Measurements from ENCODE around the gene ATP10A.

The ATP10A gene, protein sequence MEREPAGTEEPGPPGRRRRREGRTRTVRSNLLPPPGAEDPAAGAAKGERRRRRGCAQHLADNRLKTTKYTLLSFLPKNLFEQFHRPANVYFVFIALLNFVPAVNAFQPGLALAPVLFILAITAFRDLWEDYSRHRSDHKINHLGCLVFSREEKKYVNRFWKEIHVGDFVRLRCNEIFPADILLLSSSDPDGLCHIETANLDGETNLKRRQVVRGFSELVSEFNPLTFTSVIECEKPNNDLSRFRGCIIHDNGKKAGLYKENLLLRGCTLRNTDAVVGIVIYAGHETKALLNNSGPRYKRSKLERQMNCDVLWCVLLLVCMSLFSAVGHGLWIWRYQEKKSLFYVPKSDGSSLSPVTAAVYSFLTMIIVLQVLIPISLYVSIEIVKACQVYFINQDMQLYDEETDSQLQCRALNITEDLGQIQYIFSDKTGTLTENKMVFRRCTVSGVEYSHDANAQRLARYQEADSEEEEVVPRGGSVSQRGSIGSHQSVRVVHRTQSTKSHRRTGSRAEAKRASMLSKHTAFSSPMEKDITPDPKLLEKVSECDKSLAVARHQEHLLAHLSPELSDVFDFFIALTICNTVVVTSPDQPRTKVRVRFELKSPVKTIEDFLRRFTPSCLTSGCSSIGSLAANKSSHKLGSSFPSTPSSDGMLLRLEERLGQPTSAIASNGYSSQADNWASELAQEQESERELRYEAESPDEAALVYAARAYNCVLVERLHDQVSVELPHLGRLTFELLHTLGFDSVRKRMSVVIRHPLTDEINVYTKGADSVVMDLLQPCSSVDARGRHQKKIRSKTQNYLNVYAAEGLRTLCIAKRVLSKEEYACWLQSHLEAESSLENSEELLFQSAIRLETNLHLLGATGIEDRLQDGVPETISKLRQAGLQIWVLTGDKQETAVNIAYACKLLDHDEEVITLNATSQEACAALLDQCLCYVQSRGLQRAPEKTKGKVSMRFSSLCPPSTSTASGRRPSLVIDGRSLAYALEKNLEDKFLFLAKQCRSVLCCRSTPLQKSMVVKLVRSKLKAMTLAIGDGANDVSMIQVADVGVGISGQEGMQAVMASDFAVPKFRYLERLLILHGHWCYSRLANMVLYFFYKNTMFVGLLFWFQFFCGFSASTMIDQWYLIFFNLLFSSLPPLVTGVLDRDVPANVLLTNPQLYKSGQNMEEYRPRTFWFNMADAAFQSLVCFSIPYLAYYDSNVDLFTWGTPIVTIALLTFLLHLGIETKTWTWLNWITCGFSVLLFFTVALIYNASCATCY (N-terminal part only)

DNA sequence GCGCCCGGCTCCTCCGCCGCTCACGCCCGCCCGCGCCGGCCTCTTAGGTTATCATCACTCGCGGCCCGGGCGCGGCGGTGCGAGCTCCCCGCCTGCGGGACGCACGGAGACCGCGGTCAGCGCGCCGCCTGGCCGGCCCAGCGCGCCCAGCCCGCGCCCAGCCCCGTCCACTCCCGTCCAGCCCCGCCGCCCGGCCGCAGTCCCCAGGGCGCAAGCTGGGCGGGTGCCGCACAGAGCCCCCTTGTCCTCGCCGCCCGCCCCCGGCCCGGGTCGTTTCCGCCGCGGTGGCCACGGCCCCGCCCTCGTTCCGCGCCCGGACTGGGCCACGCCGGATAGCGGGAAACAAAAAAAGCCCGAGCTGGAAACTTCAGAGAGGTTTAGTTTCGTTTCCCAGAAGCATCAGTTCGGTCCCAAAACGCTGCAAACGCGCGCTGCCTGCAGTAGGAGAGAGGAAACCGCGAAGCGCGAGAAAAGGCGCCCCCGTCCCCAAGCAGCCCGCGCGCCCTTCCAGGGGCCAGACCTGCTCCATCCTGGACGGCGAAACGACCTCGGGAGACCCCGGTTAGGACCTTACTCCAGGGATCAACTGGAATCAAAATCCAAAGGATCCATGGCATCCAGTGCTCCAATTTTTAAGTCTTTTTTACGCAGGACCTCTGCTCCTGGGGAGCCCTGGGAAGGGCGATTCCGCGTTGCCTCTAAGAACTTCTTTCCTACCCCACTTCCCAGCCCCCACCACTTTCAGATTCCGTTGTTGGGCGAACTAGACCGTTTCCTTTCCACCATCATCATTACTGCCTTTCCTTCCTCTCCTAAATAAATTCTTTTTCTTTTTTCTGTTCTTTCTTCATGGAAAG is at the start of gene ATP10A:
ATP10A (minus strand) TSS at position 217 of the 857 bp plus-strand sequence. CDS start 231 bp downstream, outside the sequence.
- Histone ChIP-seq H3K9me3 (replicated peaks in 1 of 11) (no peaks in the 10 kb centered on the region), H3K27ac (peak within 1 kb of the TSS in 9 of 11 experiments; percentile 69 to 85 (median 79); a peak in 18 of 22 replicates), H3K4me2 (peak within 1 kb of the TSS; percentile 93 to 100 (median 99)), H4K20me1 (peaks cover 0 to 31% (median 5%) of the 10 kb centered on the region in 11 experiments; a peak in 4 of 22 replicates), H3K4me3 (peak within 1 kb of the TSS; percentile 73 to 90 (median 86)), H3K9ac (peak within 1 kb of the TSS; percentile 65 to 87 (median 81); a peak in 21 of 22 replicates), H3K27me3 (peaks cover 0 to 67% (median 0%) of the 10 kb centered on the region in 11 experiments; a peak in 11 of 22 replicates), H3K36me3 (peaks cover 0 to under 1% (median 0%) of the 10 kb centered on the region in 11 experiments; a peak in 1 of 22 replicates), H3K4me1 (peaks cover 35 to 56% (median 52%) of the 10 kb centered on the region in 10 experiments)
- no peak for TF ChIP-seq Cebpa-rat (IDR thresholded peaks at IDR 0.05)

DNA sequence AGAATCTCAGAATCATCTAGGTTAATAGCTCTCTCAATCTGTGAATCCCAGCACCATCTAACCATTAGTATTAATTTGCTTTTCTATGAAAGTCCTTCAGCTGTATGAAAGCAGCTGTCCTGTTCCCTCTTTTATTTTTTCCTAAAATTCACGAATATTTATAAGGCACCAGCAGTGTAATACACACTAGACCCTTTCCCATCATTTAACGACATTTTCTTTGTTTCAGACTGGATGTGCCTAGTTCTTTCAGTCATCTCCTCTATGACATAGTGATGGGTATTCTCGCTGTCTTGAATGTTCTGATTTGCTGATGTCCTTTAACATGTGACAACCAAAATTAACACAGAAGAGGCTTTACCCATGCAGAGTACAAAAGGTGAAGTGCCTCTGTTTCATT is 48.9 kb upstream of the ATP10A start:
- Histone ChIP-seq H3K9ac (no peak overlapping the region), H3K9me3 (replicated peaks in 1 of 11) (peaks cover 0 to 18% (median 10%) of the 10 kb centered on the region in 11 experiments; a peak in 14 of 22 replicates), H3K4me3 (no peak overlapping the region), H3K27ac (no peak overlapping the region), H3K36me3 (no peaks in the 10 kb centered on the region), H3K4me1 (peaks cover 0 to 18% (median 11%) of the 10 kb centered on the region in 10 experiments; a peak in 11 of 20 replicates), H4K20me1 (no peaks in the 10 kb centered on the region), H3K27me3 (0 out of 22 replicates have a peak, but pooled peaks cover 0 to 4% (median 0%) of the 10 kb centered on the region in 11 experiments), H3K4me2 (no peak overlapping the region)
- no peak for TF ChIP-seq Cebpa-rat (IDR thresholded peaks at IDR 0.05)

DNA sequence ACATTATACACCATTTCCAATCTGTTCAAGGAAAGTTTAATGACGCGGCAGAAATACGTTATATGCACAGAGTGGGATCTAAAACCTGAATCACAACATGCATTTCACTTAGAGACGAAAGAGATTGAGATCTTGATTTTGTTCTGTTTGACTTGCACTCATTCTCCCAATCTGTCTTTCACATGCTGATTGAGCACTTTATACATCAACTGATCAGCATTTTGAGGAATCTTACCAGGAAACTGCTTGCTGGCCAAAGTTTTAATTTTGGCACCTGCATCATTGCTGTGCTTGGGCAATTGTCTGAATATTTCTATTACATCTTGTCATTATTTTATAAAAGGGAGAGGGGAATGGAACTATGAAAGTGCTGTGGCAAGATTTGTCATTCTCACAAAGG is 47.7 kb upstream of the ATP10A start:
- Histone ChIP-seq H3K4me2 (peak overlapping the region in 4 of 11 experiments; percentile 34 to 53 (median 48); a peak in 5 of 22 replicates), H3K27ac (no peak overlapping the region), H3K4me1 (peaks cover 0 to 18% (median 11%) of the 10 kb centered on the region in 10 experiments; a peak in 11 of 20 replicates), H4K20me1 (no peaks in the 10 kb centered on the region), H3K36me3 (no peaks in the 10 kb centered on the region), H3K4me3 (no peak overlapping the region), H3K9ac (no peak overlapping the region), H3K9me3 (replicated peaks in 1 of 11) (peaks cover 0 to 18% (median 10%) of the 10 kb centered on the region in 11 experiments; a peak in 14 of 22 replicates), H3K27me3 (0 out of 22 replicates have a peak, but pooled peaks cover 0 to 4% (median 0%) of the 10 kb centered on the region in 11 experiments)
- no peak for TF ChIP-seq Cebpa-rat (IDR thresholded peaks at IDR 0.05)

- H4K20me1 ChIP-seq = no peaks in the 10 kb centered on the region
These were observed 46.7 kb upstream of the ATP10A start for GRCh38 chr15:25909806-25910205.

GRCh38 chr15:25909325-25909724 is 46.2 kb upstream of the ATP10A start:
- Histone ChIP-seq H3K27me3 (0 out of 22 replicates have a peak, but pooled peaks cover 0 to 4% (median 0%) of the 10 kb centered on the region in 11 experiments), H3K4me1 (peaks cover 8 to 18% (median 13%) of the 10 kb centered on the region in 10 experiments; a peak in 15 of 20 replicates), H3K4me2 (peak overlapping the region in 6 of 11 experiments; percentile 28 to 56 (median 49); a peak in 8 of 22 replicates), H3K4me3 (no peak overlapping the region), H3K36me3 (no peaks in the 10 kb centered on the region), H3K9ac (no peak overlapping the region), H3K9me3 (replicated peaks in 1 of 11) (peaks cover 0 to 6% (median 4%) of the 10 kb centered on the region in 11 experiments; a peak in 11 of 22 replicates), H4K20me1 (no peaks in the 10 kb centered on the region), H3K27ac (no peak overlapping the region)
- TF ChIP-seq Cebpa-rat (IDR thresholded peaks at IDR 0.05) = no peak

More at GRCh38 chr15:25909806-25910205, 46.7 kb upstream of the ATP10A start:
- H3K4me2 ChIP-seq = peak overlapping the region in 7 of 11 experiments; percentile 28 to 56 (median 49); a peak in 12 of 22 replicates
- H3K4me1 ChIP-seq = peaks cover 7 to 18% (median 11%) of the 10 kb centered on the region in 10 experiments; a peak in 15 of 20 replicates
- H3K9ac ChIP-seq = no peak overlapping the region
- H3K27me3 ChIP-seq = 0 out of 22 replicates have a peak, but pooled peaks cover 0 to 4% (median 0%) of the 10 kb centered on the region in 11 experiments
- H3K9me3 ChIP-seq (replicated peaks in 1 of 11) = peaks cover 0 to 11% (median 8%) of the 10 kb centered on the region in 11 experiments; a peak in 14 of 22 replicates
- no peaks in the 10 kb centered on the region for H3K36me3 ChIP-seq
- no peak for TF ChIP-seq Cebpa-rat (IDR thresholded peaks at IDR 0.05)
- H3K27ac ChIP-seq = no peak overlapping the region
- H3K4me3 ChIP-seq = no peak overlapping the region

DNA sequence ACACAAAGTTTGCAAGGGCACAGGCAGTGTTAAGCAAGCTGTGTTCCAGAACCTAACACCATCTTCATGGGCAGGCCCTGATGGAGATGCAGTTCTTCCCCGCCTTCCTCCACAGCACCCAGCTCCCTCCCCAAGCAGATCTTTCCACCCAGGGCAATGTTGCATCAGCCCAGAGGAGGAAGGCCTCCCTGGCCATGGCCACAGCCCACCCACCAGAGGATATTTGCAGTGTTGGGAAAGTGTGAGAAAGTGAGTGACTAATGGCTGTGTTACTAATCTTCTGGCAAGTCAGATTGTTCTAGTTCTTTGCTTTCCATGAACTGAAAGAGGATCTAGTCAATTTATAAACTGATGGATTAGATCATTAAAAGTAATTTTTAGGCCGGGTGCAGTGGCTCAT is 42.0 kb upstream of the ATP10A start:
- H3K4me3 ChIP-seq = no peak overlapping the region
- H3K4me2 ChIP-seq = peak overlapping the region in 4 of 11 experiments; percentile 9 to 44 (median 30); a peak in 4 of 22 replicates
- no peak for TF ChIP-seq Cebpa-rat (IDR thresholded peaks at IDR 0.05)
- no peak overlapping the region for H3K9ac ChIP-seq
- no peaks in the 10 kb centered on the region for H3K36me3 ChIP-seq
- H4K20me1 ChIP-seq = no peaks in the 10 kb centered on the region
- H3K27ac ChIP-seq = no peak overlapping the region
- 0 out of 22 replicates have a peak, but pooled peaks cover 0 to 4% (median 0%) of the 10 kb centered on the region in 11 experiments for H3K9me3 ChIP-seq (replicated peaks in 1 of 11)
- H3K4me1 ChIP-seq = peaks cover 7 to 23% (median 12%) of the 10 kb centered on the region in 10 experiments; a peak in 17 of 20 replicates
- H3K27me3 ChIP-seq = no peaks in the 10 kb centered on the region

DNA sequence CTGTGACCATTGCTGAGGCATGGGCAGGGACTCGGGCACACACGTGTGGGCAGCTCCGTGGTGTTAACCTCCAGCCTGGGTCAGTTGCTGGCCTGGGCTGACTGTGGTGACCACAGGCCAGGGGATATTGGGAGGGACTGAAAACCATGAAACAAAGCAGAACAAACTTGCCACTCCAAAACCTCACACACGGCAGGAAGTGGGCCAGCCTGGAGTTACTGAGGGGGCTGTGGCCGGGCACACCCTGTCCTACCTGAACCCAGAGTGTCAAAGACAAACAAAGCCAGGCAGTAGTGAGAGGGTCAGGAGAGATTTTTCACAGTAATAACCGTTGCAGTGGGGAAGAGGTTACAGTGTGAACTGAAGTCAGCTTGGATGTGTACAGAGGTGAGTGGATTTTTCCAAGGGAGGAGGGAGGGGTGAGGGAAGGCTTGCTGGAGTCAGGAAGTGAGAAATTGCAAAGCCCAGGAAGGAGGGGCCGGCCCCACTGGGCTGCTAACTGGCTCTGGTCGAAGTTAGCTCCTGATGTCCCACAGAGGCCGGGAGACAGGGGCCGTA is 40.0 kb upstream of the ATP10A start:
- Histone ChIP-seq H3K27ac (no peak overlapping the region; a peak in 1 of 22 replicates), H3K9ac (peak overlapping the region in 1 of 11 experiments; percentile 20; a peak in 1 of 22 replicates), H3K4me3 (no peak overlapping the region), H3K9me3 (replicated peaks in 1 of 11) (no peaks in the 10 kb centered on the region), H4K20me1 (no peaks in the 10 kb centered on the region), H3K27me3 (no peaks in the 10 kb centered on the region), H3K36me3 (no peaks in the 10 kb centered on the region), H3K4me1 (peaks cover 0 to 23% (median 4%) of the 10 kb centered on the region in 10 experiments; a peak in 7 of 20 replicates), H3K4me2 (peak overlapping the region in 5 of 11 experiments; percentile 15 to 54 (median 32); a peak in 8 of 22 replicates)
- no peak for TF ChIP-seq Cebpa-rat (IDR thresholded peaks at IDR 0.05)
